ENCODE data around the gene EXOC6B.

GRCh38 chr2:72685638-72686213, 140.1 kb downstream of the EXOC6B start:
- TF ChIP-seq TAF1 (IDR thresholded peaks at IDR 0.05; ENCODE audit: low read depth) (no peak), TEAD4 (IDR thresholded peaks at IDR 0.05) (no peak), RAD21 (IDR thresholded peaks at IDR 0.05; ENCODE audit: low read depth) (no peak), EGR1 (IDR thresholded peaks at IDR 0.05) (no peak), YY1 (IDR thresholded peaks at IDR 0.05; ENCODE audit: low read depth) (no peak), EP300 (IDR thresholded peaks at IDR 0.05; ENCODE audit: borderline replicate concordance) (no peak), NFIC (IDR thresholded peaks at IDR 0.05) (no peak), CEBPB (IDR thresholded peaks at IDR 0.05) (no peak), CREB1 (IDR thresholded peaks at IDR 0.05; ENCODE audit: low read depth) (no peak), USF1 (IDR thresholded peaks at IDR 0.05) (no peak), MAX (IDR thresholded peaks at IDR 0.05) (no peak)
